ENCODE measurements around the gene KLF3. TPM values are rescaled to one million over a fixed set of nuclear protein-coding genes. Genes with fewer than 3 reads are reported as not detected.

Gene KLF3
- total RNA-seq, 4 donors from 2014 or later, result 131 to 224 (median 142) TPM

- DNase-seq (ENCODE audit: low spot score in 2 of 2), result no peak
- TF ChIP-seq POLR2A (IDR thresholded peaks at IDR 0.05), result no peak
- no peak for TF ChIP-seq CTCF (IDR thresholded peaks at IDR 0.05)
- intact Hi-C loops (cut with DNase I; ENCODE audit: low total_unique reads), result no loop called here
- WGBS, 2 donors, result 93 to 97% methylated on average over 4 of the region's 4 CpGs
- H3K4me3 ChIP-seq (ENCODE audit: low read depth, poor library complexity, severe bottlenecking), result no peak overlapping the region
These were observed 3.2 kb upstream of the KLF3 start for GRCh38 chr4:38660838-38661237.

GRCh38 chr4:38661371-38661770, 2.6 kb upstream of the KLF3 start:
- intact Hi-C loops (cut with DNase I; ENCODE audit: low total_unique reads), result no loop called here
- DNase-seq (ENCODE audit: low spot score in 2 of 2), result no peak
- H3K4me3 ChIP-seq (ENCODE audit: low read depth, poor library complexity, severe bottlenecking), result no peak overlapping the region
- 84 to 95% methylated on average over 3 of the region's 3 CpGs for WGBS, 2 donors
- no peak for TF ChIP-seq CTCF (IDR thresholded peaks at IDR 0.05)
- no peak for TF ChIP-seq POLR2A (IDR thresholded peaks at IDR 0.05)

GRCh38 chr4:38662522-38663089, 1.4 kb upstream of the KLF3 start:
- intact Hi-C loops (cut with DNase I; ENCODE audit: low total_unique reads), result no loop called here
- no peak for DNase-seq (ENCODE audit: low spot score in 2 of 2)
- 54 to 55% methylated on average over 26 of the region's 26 CpGs for WGBS, 2 donors
- TF ChIP-seq POLR2A (IDR thresholded peaks at IDR 0.05) (no peak), CTCF (IDR thresholded peaks at IDR 0.05) (no peak)
- H3K4me3 ChIP-seq (ENCODE audit: low read depth, poor library complexity, severe bottlenecking), result peak overlapping the region; percentile 44

GRCh38 chr4:38663090-38663800, 754 bp upstream of the KLF3 start:
- 6 to 12% methylated on average over 12 to 21 of the region's 85 CpGs for WGBS, 2 donors
- intact Hi-C loops (cut with DNase I; ENCODE audit: low total_unique reads), result no loop called here
- peak overlapping the region; percentile 44 for H3K4me3 ChIP-seq (ENCODE audit: low read depth, poor library complexity, severe bottlenecking)
- peak in 1 of 2 donors; percentile 44 for DNase-seq (ENCODE audit: low spot score in 2 of 2)
- TF ChIP-seq CTCF (IDR thresholded peaks at IDR 0.05) (no peak), POLR2A (IDR thresholded peaks at IDR 0.05) (no peak)

- TF ChIP-seq CTCF (IDR thresholded peaks at IDR 0.05), result no peak
- WGBS, 2 donors, result 1 to 3% methylated on average over 33 to 35 of the region's 53 CpGs
- peak; percentile 58 to 93 for DNase-seq (ENCODE audit: low spot score in 2 of 2)
- intact Hi-C loops (cut with DNase I; ENCODE audit: low total_unique reads), result no loop called here
- H3K4me3 ChIP-seq (ENCODE audit: low read depth, poor library complexity, severe bottlenecking), result peak overlapping the region; percentile 99
These were observed 855 bp downstream of the KLF3 start for GRCh38 chr4:38664706-38665401.
